Measurements from ENCODE around the gene SH3RF1.

DNA sequence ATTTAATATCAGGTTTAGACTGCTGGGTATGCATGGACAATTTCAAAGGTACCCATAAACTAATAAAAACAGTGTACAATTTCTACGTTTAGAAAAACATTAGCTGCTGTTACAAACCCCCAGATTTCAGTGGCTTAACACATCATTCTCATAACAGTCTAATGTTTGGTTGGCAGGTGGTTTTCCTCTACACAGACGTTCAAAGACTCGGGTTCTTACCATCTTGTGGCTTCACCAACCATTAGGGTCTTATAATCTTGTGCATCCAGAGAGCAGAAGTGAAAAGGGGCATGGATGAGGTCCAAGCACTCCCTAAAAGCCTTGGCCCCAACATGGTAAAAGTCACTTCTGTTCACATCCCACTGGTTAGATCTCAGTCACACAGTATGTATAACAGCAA is 71.6 kb downstream of the SH3RF1 start:
- TF ChIP-seq, protein P1, sequence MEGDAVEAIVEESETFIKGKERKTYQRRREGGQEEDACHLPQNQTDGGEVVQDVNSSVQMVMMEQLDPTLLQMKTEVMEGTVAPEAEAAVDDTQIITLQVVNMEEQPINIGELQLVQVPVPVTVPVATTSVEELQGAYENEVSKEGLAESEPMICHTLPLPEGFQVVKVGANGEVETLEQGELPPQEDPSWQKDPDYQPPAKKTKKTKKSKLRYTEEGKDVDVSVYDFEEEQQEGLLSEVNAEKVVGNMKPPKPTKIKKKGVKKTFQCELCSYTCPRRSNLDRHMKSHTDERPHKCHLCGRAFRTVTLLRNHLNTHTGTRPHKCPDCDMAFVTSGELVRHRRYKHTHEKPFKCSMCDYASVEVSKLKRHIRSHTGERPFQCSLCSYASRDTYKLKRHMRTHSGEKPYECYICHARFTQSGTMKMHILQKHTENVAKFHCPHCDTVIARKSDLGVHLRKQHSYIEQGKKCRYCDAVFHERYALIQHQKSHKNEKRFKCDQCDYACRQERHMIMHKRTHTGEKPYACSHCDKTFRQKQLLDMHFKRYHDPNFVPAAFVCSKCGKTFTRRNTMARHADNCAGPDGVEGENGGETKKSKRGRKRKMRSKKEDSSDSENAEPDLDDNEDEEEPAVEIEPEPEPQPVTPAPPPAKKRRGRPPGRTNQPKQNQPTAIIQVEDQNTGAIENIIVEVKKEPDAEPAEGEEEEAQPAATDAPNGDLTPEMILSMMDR (IDR thresholded peaks at IDR 0.05) = no peak
- TF ChIP-seq POLR2A (IDR thresholded peaks at IDR 0.05; ENCODE audit: low read depth) = no peak
- TF ChIP-seq POLR2AphosphoS5 (IDR thresholded peaks at IDR 0.05) = no peak

Data from esophagus muscularis mucosa (tissue), 3 donors.